Lower leg skin (tissue), 3 donors: ENCODE results near the gene SDHC.

Experiments
- POLR2A ChIP-seq, 2 donors: fragments of 450-650 bp; IDR thresholded peaks; one replicate each; pipeline ENCODE4 v1.6.1; 2016 to 2017; ENCODE audit warnings: antibody characterized with exemption in 2 of 2, mild to moderate bottlenecking in 1 of 2, moderate library complexity in 1 of 2
- TF ChIP-seq, protein P1 (sequence below), 3 donors: fragments of 450-650 bp; IDR thresholded peaks; one replicate each; pipeline ENCODE4 v1.5.1; 2016; ENCODE audit warnings: antibody characterized with exemption in 3 of 3, mild to moderate bottlenecking in 3 of 3, moderate library complexity in 2 of 3

DNA sequence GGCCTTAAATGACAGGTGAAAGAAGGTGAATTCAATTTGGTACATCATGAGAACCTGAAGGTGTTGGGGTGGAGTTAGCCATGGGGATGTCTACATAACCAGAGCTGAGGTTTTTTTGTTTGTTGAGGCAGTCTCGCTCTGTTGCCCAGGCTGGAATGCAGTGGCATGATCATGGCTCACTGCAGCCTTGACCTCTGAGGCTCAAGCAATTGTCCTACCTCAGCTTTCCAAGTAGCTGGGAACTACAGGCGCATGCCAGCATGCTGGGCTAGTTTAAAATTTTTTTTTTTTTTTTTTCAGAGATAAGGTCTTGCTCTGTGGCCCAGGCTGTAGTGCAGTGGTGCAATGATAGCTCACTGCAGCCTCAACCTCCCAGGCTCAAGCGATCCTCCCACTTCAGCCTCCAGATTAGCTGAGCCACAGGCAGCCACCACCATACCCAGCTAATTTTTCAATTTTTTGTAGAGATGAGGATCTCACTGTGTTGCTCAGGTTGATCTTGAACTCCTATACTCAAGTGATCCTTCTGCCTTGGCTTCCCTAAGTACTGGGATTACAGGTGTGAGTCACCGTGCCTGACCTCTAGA is 2.5 kb upstream of the SDHC start:
- TF ChIP-seq, protein P1, sequence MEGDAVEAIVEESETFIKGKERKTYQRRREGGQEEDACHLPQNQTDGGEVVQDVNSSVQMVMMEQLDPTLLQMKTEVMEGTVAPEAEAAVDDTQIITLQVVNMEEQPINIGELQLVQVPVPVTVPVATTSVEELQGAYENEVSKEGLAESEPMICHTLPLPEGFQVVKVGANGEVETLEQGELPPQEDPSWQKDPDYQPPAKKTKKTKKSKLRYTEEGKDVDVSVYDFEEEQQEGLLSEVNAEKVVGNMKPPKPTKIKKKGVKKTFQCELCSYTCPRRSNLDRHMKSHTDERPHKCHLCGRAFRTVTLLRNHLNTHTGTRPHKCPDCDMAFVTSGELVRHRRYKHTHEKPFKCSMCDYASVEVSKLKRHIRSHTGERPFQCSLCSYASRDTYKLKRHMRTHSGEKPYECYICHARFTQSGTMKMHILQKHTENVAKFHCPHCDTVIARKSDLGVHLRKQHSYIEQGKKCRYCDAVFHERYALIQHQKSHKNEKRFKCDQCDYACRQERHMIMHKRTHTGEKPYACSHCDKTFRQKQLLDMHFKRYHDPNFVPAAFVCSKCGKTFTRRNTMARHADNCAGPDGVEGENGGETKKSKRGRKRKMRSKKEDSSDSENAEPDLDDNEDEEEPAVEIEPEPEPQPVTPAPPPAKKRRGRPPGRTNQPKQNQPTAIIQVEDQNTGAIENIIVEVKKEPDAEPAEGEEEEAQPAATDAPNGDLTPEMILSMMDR (IDR thresholded peaks at IDR 0.05): no peak
- no peak for TF ChIP-seq POLR2A (IDR thresholded peaks at IDR 0.05)
